Thyroid gland (tissue), 4 donors: ENCODE data around the gene KIRREL3. TPM values are rescaled to one million over a fixed set of nuclear protein-coding genes. Genes with fewer than 3 reads are reported as not detected.

Experiments used
- DNase-seq, 2 donors: peaks; one replicate each; pipeline ENCODE4 v3.0.0-alpha.2; 2019
- H3K27ac ChIP-seq, 3 donors: fragments of 200-600 bp; sonication (generic); 1 replicate in 2 of 3; 2 replicates in 1 of 3; pipeline ENCODE4 v1.5.1; 2016 to 2019; ENCODE audit warnings: mild to moderate bottlenecking in 1 of 3, moderate library complexity in 1 of 3
- H3K27me3 ChIP-seq: fragments of 200-600 bp; sonication (generic); one replicate; pipeline ENCODE4 v1.5.1; 2019
- H3K36me3 ChIP-seq, 2 donors: fragments of 200-600 bp; sonication (generic); one replicate each; pipeline ENCODE4 v1.5.1; 2016 to 2019
- H3K4me1 ChIP-seq, 2 donors: fragments of 200-600 bp; sonication (generic); one replicate each; pipeline ENCODE4 v1.5.1; 2017 to 2019
- H3K4me3 ChIP-seq, 3 donors: fragments of 200-600 bp; sonication (generic); replicated peaks in 1 of 3; 1 replicate in 2 of 3; 2 replicates in 1 of 3; pipeline ENCODE4 v1.5.1; 2016; ENCODE audit warnings: mild to moderate bottlenecking in 1 of 3
- H3K9me3 ChIP-seq: fragments of 200-600 bp; sonication (generic); one replicate; pipeline ENCODE4 v1.5.1; 2017
- CTCF ChIP-seq, 6 experiments: fragments of 200-600 bp in 3 of 6; fragments of 450-650 bp in 3 of 6; sonication (generic) in 3 of 6; IDR thresholded peaks; one replicate each; pipeline ENCODE4 v1.5.1; 2016 to 2019; ENCODE audit warnings: antibody characterized with exemption in 6 of 6, mild to moderate bottlenecking in 2 of 6, inconsistent platforms in 1 of 6, moderate library complexity in 1 of 6
- POLR2A ChIP-seq, 2 donors: fragments of 450-650 bp; IDR thresholded peaks; one replicate each; pipeline ENCODE4 v1.6.1; 2017; ENCODE audit warnings: antibody characterized with exemption in 2 of 2, mild to moderate bottlenecking in 2 of 2, moderate library complexity in 1 of 2
- WGBS, 2 donors: methylation state at CpG; one replicate each; pipeline ENCODE4 v1.1.5; 2017; 5-methylcytosine and 5-hydroxymethylcytosine counted together
- intact Hi-C: fragments of 100-400 bp; cut with DNase I; formaldehyde crosslinking; loops from one replicate; pipeline ENCODE4 v1.15.1; 2023
- total RNA-seq, 4 donors: library from RNA; depleted of rRNA; stranded (reverse); fragments of >200 nt; gene quantifications; one replicate each; pipeline ENCODE4 v1.2.3, GENCODE V29; 2016

KIRREL3 gene
- total RNA-seq, 4 donors from 2014 or later: 0.78 TPM; not detected in 3

GRCh38 chr11:126768702-126769101 lies 231.9 kb downstream of the KIRREL3 start:
- WGBS, 2 donors: 84 to 89% methylated on average over 10 of the region's 10 CpGs
- DNase-seq: no peak
- Histone ChIP-seq H3K27me3 (no peaks in the 10 kb centered on the region), H3K4me1 (no peaks in the 10 kb centered on the region), H3K36me3 (no peaks in the 10 kb centered on the region), H3K9me3 (no peaks in the 10 kb centered on the region), H3K27ac (no peak overlapping the region), H3K4me3 (no peak overlapping the region)
- intact Hi-C loops: no loop called here
- TF ChIP-seq CTCF (IDR thresholded peaks at IDR 0.05): no peak
- TF ChIP-seq POLR2A (IDR thresholded peaks at IDR 0.05): no peak

GRCh38 chr11:126766440-126766839 lies 234.1 kb downstream of the KIRREL3 start:
- no peaks in the 10 kb centered on the region for H3K27me3 ChIP-seq
- WGBS, 2 donors: 76 to 81% methylated on average over 6 of the region's 6 CpGs
- H3K4me1 ChIP-seq: no peaks in the 10 kb centered on the region
- H3K36me3 ChIP-seq: no peaks in the 10 kb centered on the region
- DNase-seq: no peak
- H3K4me3 ChIP-seq: no peak overlapping the region
- intact Hi-C loops: no loop called here
- no peak for TF ChIP-seq POLR2A (IDR thresholded peaks at IDR 0.05)
- TF ChIP-seq CTCF (IDR thresholded peaks at IDR 0.05): no peak
- no peak overlapping the region for H3K27ac ChIP-seq
- H3K9me3 ChIP-seq: no peaks in the 10 kb centered on the region

GRCh38 chr11:126765196-126765595 lies 235.4 kb downstream of the KIRREL3 start:
- no peaks in the 10 kb centered on the region for H3K27me3 ChIP-seq
- intact Hi-C loops: no loop called here
- no peaks in the 10 kb centered on the region for H3K4me1 ChIP-seq
- DNase-seq: no peak
- no peaks in the 10 kb centered on the region for H3K9me3 ChIP-seq
- WGBS, 2 donors: 96 to 97% methylated on average over 4 of the region's 4 CpGs
- H3K27ac ChIP-seq: no peak overlapping the region
- TF ChIP-seq POLR2A (IDR thresholded peaks at IDR 0.05) (no peak), CTCF (IDR thresholded peaks at IDR 0.05) (no peak)
- no peaks in the 10 kb centered on the region for H3K36me3 ChIP-seq
- H3K4me3 ChIP-seq: no peak overlapping the region

- Histone ChIP-seq H3K27ac (no peak overlapping the region), H3K27me3 (no peaks in the 10 kb centered on the region), H3K36me3 (no peaks in the 10 kb centered on the region), H3K4me3 (no peak overlapping the region), H3K9me3 (no peaks in the 10 kb centered on the region), H3K4me1 (no peaks in the 10 kb centered on the region)
- no peak for DNase-seq
- intact Hi-C loops: no loop called here
- WGBS, 2 donors: 70 to 75% methylated on average over 10 of the region's 10 CpGs
- TF ChIP-seq POLR2A (IDR thresholded peaks at IDR 0.05) (no peak), CTCF (IDR thresholded peaks at IDR 0.05) (peak in 1 of 6 experiments; percentile 22)
Observed at GRCh38 chr11:126764231-126764630, 236.3 kb downstream of the KIRREL3 start.

- 89 to 91% methylated on average over 2 of the region's 2 CpGs for WGBS, 2 donors
- no peak overlapping the region for H3K4me3 ChIP-seq
- TF ChIP-seq CTCF (IDR thresholded peaks at IDR 0.05): no peak
- TF ChIP-seq POLR2A (IDR thresholded peaks at IDR 0.05): no peak
- no peak for DNase-seq
- no peaks in the 10 kb centered on the region for H3K27me3 ChIP-seq
- H3K9me3 ChIP-seq: no peaks in the 10 kb centered on the region
- no peak overlapping the region for H3K27ac ChIP-seq
- no peaks in the 10 kb centered on the region for H3K36me3 ChIP-seq
- intact Hi-C loops: no loop called here
- H3K4me1 ChIP-seq: no peaks in the 10 kb centered on the region
Observed at GRCh38 chr11:126756855-126757254, 243.7 kb downstream of the KIRREL3 start.
